Astrocyte of the cerebellum (primary cell): ENCODE data around the gene NOL6.

ENCODE experiments used
- DNase-seq: peaks from one replicate; pipeline ENCODE4 v3.0.0-alpha.2; 2011; ENCODE audit warnings: low read depth
- H3K4me3 ChIP-seq: 2 replicates; pipeline ENCODE4 v1.5.1; 2011; ENCODE audit warnings: mild to moderate bottlenecking, low read depth, low read length, moderate library complexity
- in situ Hi-C: cut with HindIII; loops from 2 replicates; pipeline ENCODE4 v1.10.0; 2017; ENCODE audit warnings: low sequenced_read_pairs
- TF ChIP-seq, protein P1 (sequence below): IDR thresholded peaks from 2 replicates; pipeline ENCODE4 v1.5.1; 2012; ENCODE audit warnings: low read length, low read depth, moderate library complexity, mild to moderate bottlenecking; ENCODE audit errors: missing control alignments

Gene NOL6

GRCh38 chr9:33414889-33415500, 58.7 kb downstream of the NOL6 start:
- H3K4me3 ChIP-seq, result no peak overlapping the region
- DNase-seq, result no peak
- in situ Hi-C loops, result no loop called here
- TF ChIP-seq, protein P1, sequence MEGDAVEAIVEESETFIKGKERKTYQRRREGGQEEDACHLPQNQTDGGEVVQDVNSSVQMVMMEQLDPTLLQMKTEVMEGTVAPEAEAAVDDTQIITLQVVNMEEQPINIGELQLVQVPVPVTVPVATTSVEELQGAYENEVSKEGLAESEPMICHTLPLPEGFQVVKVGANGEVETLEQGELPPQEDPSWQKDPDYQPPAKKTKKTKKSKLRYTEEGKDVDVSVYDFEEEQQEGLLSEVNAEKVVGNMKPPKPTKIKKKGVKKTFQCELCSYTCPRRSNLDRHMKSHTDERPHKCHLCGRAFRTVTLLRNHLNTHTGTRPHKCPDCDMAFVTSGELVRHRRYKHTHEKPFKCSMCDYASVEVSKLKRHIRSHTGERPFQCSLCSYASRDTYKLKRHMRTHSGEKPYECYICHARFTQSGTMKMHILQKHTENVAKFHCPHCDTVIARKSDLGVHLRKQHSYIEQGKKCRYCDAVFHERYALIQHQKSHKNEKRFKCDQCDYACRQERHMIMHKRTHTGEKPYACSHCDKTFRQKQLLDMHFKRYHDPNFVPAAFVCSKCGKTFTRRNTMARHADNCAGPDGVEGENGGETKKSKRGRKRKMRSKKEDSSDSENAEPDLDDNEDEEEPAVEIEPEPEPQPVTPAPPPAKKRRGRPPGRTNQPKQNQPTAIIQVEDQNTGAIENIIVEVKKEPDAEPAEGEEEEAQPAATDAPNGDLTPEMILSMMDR, result no peak

DNA sequence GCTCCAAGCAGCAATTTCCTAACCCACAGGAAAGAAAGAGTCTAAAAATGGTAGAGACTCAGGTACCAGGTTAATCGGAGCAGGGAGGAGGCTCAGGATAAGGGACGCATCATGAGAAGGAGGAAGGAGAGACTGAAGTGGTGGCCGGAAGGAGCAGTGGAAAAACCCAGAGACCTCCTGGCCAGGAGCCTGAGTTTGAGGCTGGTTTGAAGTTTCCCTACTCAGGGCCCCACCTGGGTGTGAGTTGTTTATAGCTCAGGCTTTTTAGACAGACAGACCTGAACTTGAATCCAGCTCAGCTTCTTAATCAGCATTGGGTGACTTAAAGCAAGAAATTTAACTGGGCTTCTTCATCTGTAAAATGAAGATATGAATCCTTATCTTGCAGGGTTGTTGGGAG, 59.5 kb downstream of the NOL6 start:
- TF ChIP-seq, protein P1, result no peak
- no peak for DNase-seq
- in situ Hi-C loops, result no loop called here

More for the DNA sequence above, 59.5 kb downstream of the NOL6 start:
- no peak overlapping the region for H3K4me3 ChIP-seq
